ENCODE results near the gene ZNF384.

DNA sequence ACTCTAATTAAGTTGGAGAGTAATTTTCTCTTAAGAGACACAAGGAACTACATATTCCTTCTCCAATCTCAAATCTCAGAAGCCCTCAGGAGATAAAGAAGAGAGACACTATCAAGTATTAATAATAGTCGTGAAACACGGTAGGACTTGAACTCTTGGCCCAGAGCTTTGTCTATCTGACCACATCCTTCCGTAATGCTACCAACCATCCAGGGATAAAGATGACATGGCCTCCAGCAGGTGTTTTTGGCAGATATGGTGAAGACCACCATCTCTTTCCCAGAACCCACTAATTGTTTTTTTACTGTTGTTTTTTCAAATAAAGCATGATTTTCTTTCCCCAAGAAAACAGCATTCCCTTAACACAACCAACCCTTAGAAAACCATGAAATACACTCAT lies 3.4 kb downstream of the ZNF384 start:
- TF ChIP-seq, protein P1, sequence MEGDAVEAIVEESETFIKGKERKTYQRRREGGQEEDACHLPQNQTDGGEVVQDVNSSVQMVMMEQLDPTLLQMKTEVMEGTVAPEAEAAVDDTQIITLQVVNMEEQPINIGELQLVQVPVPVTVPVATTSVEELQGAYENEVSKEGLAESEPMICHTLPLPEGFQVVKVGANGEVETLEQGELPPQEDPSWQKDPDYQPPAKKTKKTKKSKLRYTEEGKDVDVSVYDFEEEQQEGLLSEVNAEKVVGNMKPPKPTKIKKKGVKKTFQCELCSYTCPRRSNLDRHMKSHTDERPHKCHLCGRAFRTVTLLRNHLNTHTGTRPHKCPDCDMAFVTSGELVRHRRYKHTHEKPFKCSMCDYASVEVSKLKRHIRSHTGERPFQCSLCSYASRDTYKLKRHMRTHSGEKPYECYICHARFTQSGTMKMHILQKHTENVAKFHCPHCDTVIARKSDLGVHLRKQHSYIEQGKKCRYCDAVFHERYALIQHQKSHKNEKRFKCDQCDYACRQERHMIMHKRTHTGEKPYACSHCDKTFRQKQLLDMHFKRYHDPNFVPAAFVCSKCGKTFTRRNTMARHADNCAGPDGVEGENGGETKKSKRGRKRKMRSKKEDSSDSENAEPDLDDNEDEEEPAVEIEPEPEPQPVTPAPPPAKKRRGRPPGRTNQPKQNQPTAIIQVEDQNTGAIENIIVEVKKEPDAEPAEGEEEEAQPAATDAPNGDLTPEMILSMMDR (IDR thresholded peaks at IDR 0.05; ENCODE audit: insufficient read depth, low read depth, low read length) = no peak
- TF ChIP-seq EZH2 (IDR thresholded peaks at IDR 0.05; ENCODE audit: insufficient read depth, low read length) = no peak

All from astrocyte (in vitro differentiated cells and primary cell).